Endothelial cell of umbilical vein (primary cell): Measurements from ENCODE around the gene PTPN14.

ENCODE experiments used
- POLR2AphosphoS5 ChIP-seq: IDR thresholded peaks from 2 replicates; pipeline ENCODE4 v1.6.1; 2012; ENCODE audit warnings: low read depth, mild to moderate bottlenecking, control low read depth, low read length, moderate library complexity; ENCODE audit not compliant: insufficient read depth
- TF ChIP-seq, protein P1 (sequence below), 2 donors: IDR thresholded peaks; 1 replicate in 1 of 2; 2 replicates in 1 of 2; pipeline ENCODE4 v1.5.1; 2011; ENCODE audit warnings: low read length in 2 of 2, mild to moderate bottlenecking in 2 of 2, moderate library complexity in 2 of 2, control low read depth in 1 of 2, inconsistent platforms in 1 of 2, low read depth in 1 of 2; ENCODE audit not compliant: insufficient read depth in 1 of 2; ENCODE audit errors: extremely low read depth in 1 of 2

GRCh38 chr1:214550013-214550856 is 1.2 kb downstream of the PTPN14 start:
- TF ChIP-seq POLR2AphosphoS5 = no peak
- TF ChIP-seq, protein P1, sequence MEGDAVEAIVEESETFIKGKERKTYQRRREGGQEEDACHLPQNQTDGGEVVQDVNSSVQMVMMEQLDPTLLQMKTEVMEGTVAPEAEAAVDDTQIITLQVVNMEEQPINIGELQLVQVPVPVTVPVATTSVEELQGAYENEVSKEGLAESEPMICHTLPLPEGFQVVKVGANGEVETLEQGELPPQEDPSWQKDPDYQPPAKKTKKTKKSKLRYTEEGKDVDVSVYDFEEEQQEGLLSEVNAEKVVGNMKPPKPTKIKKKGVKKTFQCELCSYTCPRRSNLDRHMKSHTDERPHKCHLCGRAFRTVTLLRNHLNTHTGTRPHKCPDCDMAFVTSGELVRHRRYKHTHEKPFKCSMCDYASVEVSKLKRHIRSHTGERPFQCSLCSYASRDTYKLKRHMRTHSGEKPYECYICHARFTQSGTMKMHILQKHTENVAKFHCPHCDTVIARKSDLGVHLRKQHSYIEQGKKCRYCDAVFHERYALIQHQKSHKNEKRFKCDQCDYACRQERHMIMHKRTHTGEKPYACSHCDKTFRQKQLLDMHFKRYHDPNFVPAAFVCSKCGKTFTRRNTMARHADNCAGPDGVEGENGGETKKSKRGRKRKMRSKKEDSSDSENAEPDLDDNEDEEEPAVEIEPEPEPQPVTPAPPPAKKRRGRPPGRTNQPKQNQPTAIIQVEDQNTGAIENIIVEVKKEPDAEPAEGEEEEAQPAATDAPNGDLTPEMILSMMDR (IDR thresholded peaks at IDR 0.05; ENCODE audit: extremely low read depth in 1 of 2, insufficient read depth in 1 of 2, low read depth in 1 of 2, low read length in 2 of 2) = no peak
